ENCODE measurements around the gene TCF7L2. TPM values are rescaled to one million over a fixed set of nuclear protein-coding genes. Genes with fewer than 3 reads are reported as not detected.

Gene TCF7L2
- total and polyA plus RNA-seq, 8 donors: 6.7 to 179 (median 61.7) TPM

DNA sequence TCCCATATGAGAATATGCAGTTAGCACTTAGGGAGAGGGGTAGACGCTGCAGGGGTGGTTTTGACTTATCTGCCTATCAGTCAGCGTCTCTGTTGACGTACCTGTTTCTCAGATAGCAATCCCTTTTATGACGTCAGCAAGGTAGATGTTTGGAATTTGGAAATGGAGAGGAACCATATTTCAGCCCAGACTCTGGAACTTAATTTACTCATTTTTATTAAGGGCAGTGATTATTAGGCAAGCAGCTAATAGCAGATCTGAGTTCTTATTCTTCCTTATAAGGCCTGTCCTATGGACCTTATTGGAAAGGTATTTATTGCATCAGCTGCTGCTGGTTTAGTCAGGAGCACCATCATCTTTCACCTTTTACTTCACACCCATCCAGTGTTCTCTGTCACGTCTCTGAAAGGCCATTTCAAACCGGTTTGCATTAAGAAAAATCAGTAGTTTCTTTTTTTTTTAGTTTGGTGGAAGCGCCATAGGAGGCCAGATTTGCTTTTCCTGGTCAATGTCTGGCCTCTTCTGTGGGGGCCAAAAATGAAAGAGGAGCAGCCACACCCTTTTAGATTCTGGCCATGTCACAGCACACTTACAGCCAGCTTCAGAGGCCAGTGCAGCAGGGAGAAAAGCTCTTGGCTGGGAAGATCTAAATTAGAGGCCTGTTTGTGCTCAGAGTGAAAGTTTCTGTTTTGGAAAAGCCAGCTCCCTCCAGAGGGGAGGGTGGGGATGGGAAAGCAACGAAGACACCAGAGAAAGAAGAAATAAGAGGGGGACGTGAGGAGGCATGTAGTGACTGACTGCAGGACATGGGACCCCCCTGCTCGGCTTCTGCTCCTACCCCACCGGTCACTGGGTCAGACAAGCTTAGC is 146.3 kb downstream of the TCF7L2 start:
- H3K9me3 ChIP-seq: no peaks in the 10 kb centered on the region
- TF ChIP-seq, protein P1, sequence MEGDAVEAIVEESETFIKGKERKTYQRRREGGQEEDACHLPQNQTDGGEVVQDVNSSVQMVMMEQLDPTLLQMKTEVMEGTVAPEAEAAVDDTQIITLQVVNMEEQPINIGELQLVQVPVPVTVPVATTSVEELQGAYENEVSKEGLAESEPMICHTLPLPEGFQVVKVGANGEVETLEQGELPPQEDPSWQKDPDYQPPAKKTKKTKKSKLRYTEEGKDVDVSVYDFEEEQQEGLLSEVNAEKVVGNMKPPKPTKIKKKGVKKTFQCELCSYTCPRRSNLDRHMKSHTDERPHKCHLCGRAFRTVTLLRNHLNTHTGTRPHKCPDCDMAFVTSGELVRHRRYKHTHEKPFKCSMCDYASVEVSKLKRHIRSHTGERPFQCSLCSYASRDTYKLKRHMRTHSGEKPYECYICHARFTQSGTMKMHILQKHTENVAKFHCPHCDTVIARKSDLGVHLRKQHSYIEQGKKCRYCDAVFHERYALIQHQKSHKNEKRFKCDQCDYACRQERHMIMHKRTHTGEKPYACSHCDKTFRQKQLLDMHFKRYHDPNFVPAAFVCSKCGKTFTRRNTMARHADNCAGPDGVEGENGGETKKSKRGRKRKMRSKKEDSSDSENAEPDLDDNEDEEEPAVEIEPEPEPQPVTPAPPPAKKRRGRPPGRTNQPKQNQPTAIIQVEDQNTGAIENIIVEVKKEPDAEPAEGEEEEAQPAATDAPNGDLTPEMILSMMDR (IDR thresholded peaks at IDR 0.05): no peak
- H3K27me3 ChIP-seq: no peaks in the 10 kb centered on the region
- H3K36me3 ChIP-seq: peaks cover 0 to 17% (median 2%) of the 10 kb centered on the region in 4 donors
- H3K4me3 ChIP-seq: no peak overlapping the region
- peak overlapping the region in 4 of 5 donors; percentile 53 to 88 (median 82) for H3K27ac ChIP-seq
- intact Hi-C loops (cut with DNase I; ENCODE audit: low total_unique reads): no loop called here
- H3K4me1 ChIP-seq: peaks cover 26 to 85% (median 65%) of the 10 kb centered on the region in 4 donors
- WGBS, 5 donors: 51 to 69% (median 61%) methylated on average over 11 of the region's 11 CpGs
- peak in 1 of 2 donors; percentile 77 for DNase-seq

DNA sequence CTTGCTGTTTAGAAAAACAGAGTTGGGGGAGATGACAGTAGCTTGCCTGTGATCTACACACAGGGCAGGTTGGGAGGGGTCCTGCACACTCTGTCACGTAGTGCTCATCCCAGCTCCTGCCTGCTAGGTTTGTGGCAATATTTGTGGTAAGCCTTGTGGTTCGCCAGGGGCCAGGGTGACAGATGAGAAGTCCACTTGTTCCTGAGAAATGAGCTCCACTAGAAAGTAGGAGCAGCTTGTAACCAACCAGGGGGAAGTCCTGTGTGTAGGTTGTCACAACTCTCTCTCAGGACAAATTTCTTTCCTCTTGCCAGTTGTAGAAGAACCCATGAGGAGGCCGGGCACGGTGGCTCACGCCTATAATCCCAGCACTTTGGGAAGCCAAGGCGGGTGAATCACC is 147.0 kb downstream of the TCF7L2 start:
- no peak for TF ChIP-seq POLR2A (IDR thresholded peaks at IDR 0.05)
- TF ChIP-seq EP300 (IDR thresholded peaks at IDR 0.05): no peak
- TF ChIP-seq, protein P1 (IDR thresholded peaks at IDR 0.05): no peak
- no peak for TF ChIP-seq POLR2AphosphoS5 (IDR thresholded peaks at IDR 0.05)
- DNase-seq: no peak
- Histone ChIP-seq H3K4me3 (no peak overlapping the region), H3K27ac (peak overlapping the region in 4 of 5 donors; percentile 53 to 88 (median 82)), H3K27me3 (no peaks in the 10 kb centered on the region), H3K36me3 (peaks cover 0 to 17% (median 2%) of the 10 kb centered on the region in 4 donors), H3K4me1 (peaks cover 26 to 79% (median 62%) of the 10 kb centered on the region in 4 donors), H3K9me3 (no peaks in the 10 kb centered on the region)
- 70 to 92% (median 82%) methylated on average over 5 to 6 of the region's 6 CpGs for WGBS, 5 donors
- intact Hi-C loops (cut with DNase I; ENCODE audit: low total_unique reads): no loop called here

DNA sequence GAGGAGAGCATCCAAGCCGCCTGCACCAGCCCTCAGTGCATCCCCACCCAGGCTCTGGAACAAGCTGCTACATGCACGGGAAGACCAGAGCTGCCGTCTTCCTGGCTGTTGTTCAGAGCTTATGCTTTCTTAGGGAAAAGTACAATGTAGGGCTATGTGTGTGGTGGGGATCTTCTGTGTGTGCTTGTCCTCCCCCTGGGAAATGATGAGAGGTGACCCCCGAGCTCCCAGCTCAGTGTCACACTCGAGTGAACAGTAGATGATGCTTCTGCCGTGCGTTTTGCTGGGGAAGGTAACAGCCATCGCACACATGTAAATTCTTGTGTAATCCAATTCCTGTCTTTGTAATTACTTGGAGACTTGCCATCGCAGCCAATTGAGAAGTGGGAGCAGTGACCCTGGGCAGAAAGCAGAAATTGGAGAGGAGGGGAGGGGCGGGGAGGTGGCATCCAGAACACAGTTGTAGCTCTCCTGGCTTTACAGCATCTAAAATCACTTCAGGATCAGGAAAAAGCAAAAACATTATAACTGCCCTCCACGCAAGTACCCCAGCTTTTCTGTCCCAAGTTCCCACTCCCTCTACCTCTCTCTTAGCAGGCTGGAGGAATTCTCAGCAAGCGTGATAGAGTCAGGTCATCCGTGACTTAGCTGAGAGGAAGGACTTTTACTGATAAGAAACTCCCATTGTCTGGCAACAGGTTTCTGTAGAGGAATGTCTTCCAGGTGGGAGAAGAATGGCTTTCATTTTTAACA is 149.6 kb downstream of the TCF7L2 start:
- 55 to 73% (median 68%) methylated on average over 13 of the region's 13 CpGs for WGBS, 5 donors
- Histone ChIP-seq H3K4me1 (peaks cover 14 to 74% (median 60%) of the 10 kb centered on the region in 4 donors), H3K4me3 (no peak overlapping the region), H3K27ac (peak overlapping the region in 1 of 5 donors; percentile 33), H3K36me3 (peaks cover 0 to 17% (median 2%) of the 10 kb centered on the region in 4 donors), H3K9me3 (no peaks in the 10 kb centered on the region), H3K27me3 (no peaks in the 10 kb centered on the region)
- peak in 1 of 2 donors; percentile 58 for DNase-seq
- no peak for TF ChIP-seq POLR2A (IDR thresholded peaks at IDR 0.05)
- TF ChIP-seq, protein P1 (IDR thresholded peaks at IDR 0.05): no peak
- TF ChIP-seq EP300 (IDR thresholded peaks at IDR 0.05): no peak
- TF ChIP-seq POLR2AphosphoS5 (IDR thresholded peaks at IDR 0.05): no peak
- intact Hi-C loops (cut with DNase I; ENCODE audit: low total_unique reads): no loop called here

DNA sequence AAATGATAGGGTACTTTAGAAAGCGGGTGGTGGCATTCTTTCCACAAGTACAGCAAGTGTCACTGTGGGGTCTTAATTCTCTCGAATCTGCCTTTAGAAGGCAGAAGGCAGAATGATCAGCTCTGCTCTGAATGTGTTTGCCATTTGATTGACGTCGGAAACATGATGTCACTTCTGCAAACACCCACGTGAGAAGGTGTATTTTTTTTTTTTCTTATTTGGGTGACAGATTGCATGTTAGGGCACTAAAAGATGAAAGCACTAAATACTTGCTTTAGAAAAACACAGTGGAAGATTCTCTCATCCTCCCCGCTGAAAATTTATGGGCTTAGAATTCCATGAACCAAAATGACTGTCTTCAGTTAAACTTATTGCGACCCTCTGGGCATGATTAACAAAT is 150.2 kb downstream of the TCF7L2 start:
- Histone ChIP-seq H3K9me3 (no peaks in the 10 kb centered on the region), H3K4me1 (peaks cover 14 to 74% (median 60%) of the 10 kb centered on the region in 4 donors), H3K36me3 (peaks cover 0 to 17% (median 2%) of the 10 kb centered on the region in 4 donors), H3K27me3 (no peaks in the 10 kb centered on the region), H3K4me3 (no peak overlapping the region), H3K27ac (no peak overlapping the region)
- intact Hi-C loops (cut with DNase I; ENCODE audit: low total_unique reads): no loop called here
- WGBS, 5 donors: 72 to 81% (median 75%) methylated on average over 7 of the region's 7 CpGs
- TF ChIP-seq POLR2AphosphoS5 (IDR thresholded peaks at IDR 0.05) (no peak), POLR2A (IDR thresholded peaks at IDR 0.05) (no peak), EP300 (IDR thresholded peaks at IDR 0.05) (no peak)
- TF ChIP-seq, protein P1 (IDR thresholded peaks at IDR 0.05): no peak
- DNase-seq: no peak

Measured in stomach (tissue), 9 donors.